SK-N-SH treated with all-trans-retinoic acid at 6 μM for 48 hours (cell line): ENCODE measurements around the gene TMEM181.

Experiments
- ATAC-seq: fragments of 200-7000 bp; cut with Tn5 transposase; 3 replicates; pipeline ENCODE4 v1.9.1; 2020; ENCODE audit warnings: mild to moderate bottlenecking, moderate library complexity
- ARNTL ChIP-seq: fragments of 450-650 bp; formaldehyde crosslinking; IDR thresholded peaks from 2 replicates; pipeline ENCODE4 v1.5.0; 2020; ENCODE audit warnings: low read depth, mild to moderate bottlenecking, moderate library complexity, borderline replicate concordance
- CSDC2 ChIP-seq: fragments of 250-450 bp; sonication (Bioruptor Pico); IDR thresholded peaks from 2 replicates; pipeline ENCODE4 v1.5.0; 2020; ENCODE audit warnings: mild to moderate bottlenecking, moderate library complexity
- ESRRG ChIP-seq: fragments of 250-450 bp; sonication (Bioruptor Pico); IDR thresholded peaks from 2 replicates; pipeline ENCODE4 v1.6.1; 2021; ENCODE audit warnings: mild to moderate bottlenecking
- GLIS3 ChIP-seq: fragments of 250-450 bp; sonication (Bioruptor Pico); IDR thresholded peaks from 2 replicates; pipeline ENCODE4 v1.5.0; 2020; ENCODE audit warnings: mild to moderate bottlenecking, moderate library complexity
- ISL1 ChIP-seq: fragments of 250-450 bp; sonication (Bioruptor Pico); IDR thresholded peaks from 2 replicates; pipeline ENCODE4 v2.1.2; 2022; ENCODE audit warnings: mild to moderate bottlenecking, moderate library complexity
- OSR1 ChIP-seq: fragments of 250-450 bp; sonication (Bioruptor Pico); IDR thresholded peaks from 2 replicates; pipeline ENCODE4 v1.8.0; 2022; ENCODE audit warnings: moderate library complexity, mild to moderate bottlenecking, inconsistent platforms
- PPARA ChIP-seq: fragments of 250-450 bp; sonication (Bioruptor Pico); IDR thresholded peaks from 2 replicates; pipeline ENCODE4 v1.5.0; 2020; ENCODE audit warnings: mild to moderate bottlenecking, borderline replicate concordance
- RARB ChIP-seq: fragments of 250-450 bp; sonication (Bioruptor Pico); IDR thresholded peaks from 2 replicates; pipeline ENCODE4 v1.8.0; 2021; ENCODE audit warnings: mild to moderate bottlenecking, moderate library complexity
- TCF4 ChIP-seq: fragments of 250-450 bp; sonication (Bioruptor Pico); IDR thresholded peaks from 2 replicates; pipeline ENCODE4 v1.8.0; 2021; ENCODE audit warnings: mild to moderate bottlenecking, moderate library complexity, borderline replicate concordance
- TOX ChIP-seq: fragments of 250-450 bp; sonication (Bioruptor Pico); IDR thresholded peaks from 2 replicates; pipeline ENCODE4 v1.8.0; 2021; ENCODE audit warnings: mild to moderate bottlenecking, moderate library complexity, borderline replicate concordance
- ZC3H10 ChIP-seq: fragments of 250-450 bp; sonication (Bioruptor Pico); IDR thresholded peaks from 2 replicates; pipeline ENCODE4 v1.5.1; 2021; ENCODE audit warnings: mild to moderate bottlenecking, moderate library complexity
- ZFP3 ChIP-seq: fragments of 250-450 bp; sonication (Bioruptor Pico); IDR thresholded peaks from 2 replicates; pipeline ENCODE4 v1.5.0; 2020; ENCODE audit warnings: mild to moderate bottlenecking, moderate library complexity
- ZFP30 ChIP-seq: fragments of 450-650 bp; formaldehyde crosslinking; IDR thresholded peaks from 2 replicates; pipeline ENCODE4 v1.5.0; 2022; ENCODE audit warnings: mild to moderate bottlenecking, moderate library complexity
- ZNF565 ChIP-seq: fragments of 450-650 bp; formaldehyde crosslinking; conservative IDR thresholded peaks from 2 replicates; pipeline ENCODE4 v1.5.0; 2020; ENCODE audit warnings: low read depth, mild to moderate bottlenecking, moderate library complexity
- ZNF70 ChIP-seq: fragments of 450-650 bp; formaldehyde crosslinking; IDR thresholded peaks from 2 replicates; pipeline ENCODE4 v1.5.0; 2020; ENCODE audit warnings: mild to moderate bottlenecking, moderate library complexity
- ZNF8 ChIP-seq: fragments of 450-650 bp; formaldehyde crosslinking; IDR thresholded peaks from 2 replicates; pipeline ENCODE4 v1.5.0; 2020; ENCODE audit warnings: mild to moderate bottlenecking, moderate library complexity
- TF ChIP-seq, protein P1 (sequence below): fragments of 250-450 bp; sonication (Bioruptor Pico); IDR thresholded peaks from 2 replicates; pipeline ENCODE4 v1.5.0; 2020; ENCODE audit warnings: mild to moderate bottlenecking, moderate library complexity
- TF ChIP-seq, protein P2 (sequence below): fragments of 250-450 bp; sonication (Bioruptor Pico); IDR thresholded peaks from 2 replicates; pipeline ENCODE4 v1.5.1; 2021; ENCODE audit warnings: mild to moderate bottlenecking, moderate library complexity
- TF ChIP-seq, protein P3 (sequence below): fragments of 250-450 bp; sonication (Bioruptor Pico); IDR thresholded peaks from 2 replicates; pipeline ENCODE4 v1.5.1; 2020; ENCODE audit warnings: low read depth, mild to moderate bottlenecking, moderate library complexity
- TF ChIP-seq, protein P4 (sequence below): fragments of 250-450 bp; sonication (Bioruptor Pico); IDR thresholded peaks from 2 replicates; pipeline ENCODE4 v1.8.0; 2021; ENCODE audit warnings: low read depth, mild to moderate bottlenecking, moderate library complexity, borderline replicate concordance
- TF ChIP-seq, protein P5 (sequence below): fragments of 250-450 bp; sonication (Bioruptor Pico); IDR thresholded peaks from 2 replicates; pipeline ENCODE4 v1.8.0; 2020; ENCODE audit warnings: mild to moderate bottlenecking, moderate library complexity, borderline replicate concordance

Gene TMEM181

DNA sequence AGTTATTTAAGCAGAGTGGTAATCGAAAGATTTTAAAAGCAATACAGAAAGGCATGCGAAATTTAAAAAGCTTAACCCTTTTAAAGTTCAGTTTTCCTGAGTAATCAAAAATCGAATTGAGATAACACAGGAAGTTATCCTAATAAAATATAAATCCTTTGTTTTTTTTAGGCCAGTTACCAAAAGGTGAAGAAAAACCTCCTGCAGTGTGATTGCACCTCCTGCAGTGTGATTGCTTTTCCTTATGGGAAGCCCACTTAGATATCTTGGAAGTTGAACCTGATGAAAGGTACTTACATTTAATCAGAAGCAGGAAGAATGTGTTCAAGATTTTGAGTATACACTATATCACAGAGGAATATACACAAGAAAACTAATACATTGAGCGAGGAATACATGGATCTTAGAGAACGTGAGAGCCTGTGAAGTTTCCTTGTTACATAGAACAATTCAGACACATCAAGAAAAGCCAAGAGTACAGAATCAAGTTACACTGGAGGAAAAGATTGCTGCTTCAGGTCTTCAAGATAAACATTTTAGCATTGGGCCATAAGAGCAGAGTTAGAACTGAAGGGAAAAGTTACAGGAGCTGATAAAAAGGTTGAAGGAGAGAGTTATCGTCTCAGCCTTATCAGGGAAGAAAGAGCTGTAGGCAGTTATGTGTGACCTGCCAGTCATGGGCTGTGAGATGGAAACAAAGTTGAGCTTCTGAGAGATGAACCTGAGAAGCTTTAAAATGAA is 7.7 kb upstream of the TMEM181 start:
- no peak for ATAC-seq
- TF ChIP-seq ZNF8, result no peak
- TF ChIP-seq ZNF565 (CRISPR knock-in tag), result no peak
- TF ChIP-seq, protein P1, sequence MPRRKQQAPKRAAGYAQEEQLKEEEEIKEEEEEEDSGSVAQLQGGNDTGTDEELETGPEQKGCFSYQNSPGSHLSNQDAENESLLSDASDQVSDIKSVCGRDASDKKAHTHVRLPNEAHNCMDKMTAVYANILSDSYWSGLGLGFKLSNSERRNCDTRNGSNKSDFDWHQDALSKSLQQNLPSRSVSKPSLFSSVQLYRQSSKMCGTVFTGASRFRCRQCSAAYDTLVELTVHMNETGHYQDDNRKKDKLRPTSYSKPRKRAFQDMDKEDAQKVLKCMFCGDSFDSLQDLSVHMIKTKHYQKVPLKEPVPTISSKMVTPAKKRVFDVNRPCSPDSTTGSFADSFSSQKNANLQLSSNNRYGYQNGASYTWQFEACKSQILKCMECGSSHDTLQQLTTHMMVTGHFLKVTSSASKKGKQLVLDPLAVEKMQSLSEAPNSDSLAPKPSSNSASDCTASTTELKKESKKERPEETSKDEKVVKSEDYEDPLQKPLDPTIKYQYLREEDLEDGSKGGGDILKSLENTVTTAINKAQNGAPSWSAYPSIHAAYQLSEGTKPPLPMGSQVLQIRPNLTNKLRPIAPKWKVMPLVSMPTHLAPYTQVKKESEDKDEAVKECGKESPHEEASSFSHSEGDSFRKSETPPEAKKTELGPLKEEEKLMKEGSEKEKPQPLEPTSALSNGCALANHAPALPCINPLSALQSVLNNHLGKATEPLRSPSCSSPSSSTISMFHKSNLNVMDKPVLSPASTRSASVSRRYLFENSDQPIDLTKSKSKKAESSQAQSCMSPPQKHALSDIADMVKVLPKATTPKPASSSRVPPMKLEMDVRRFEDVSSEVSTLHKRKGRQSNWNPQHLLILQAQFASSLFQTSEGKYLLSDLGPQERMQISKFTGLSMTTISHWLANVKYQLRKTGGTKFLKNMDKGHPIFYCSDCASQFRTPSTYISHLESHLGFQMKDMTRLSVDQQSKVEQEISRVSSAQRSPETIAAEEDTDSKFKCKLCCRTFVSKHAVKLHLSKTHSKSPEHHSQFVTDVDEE, result no peak
- no peak for TF ChIP-seq TCF4
- TF ChIP-seq RARB (CRISPR knock-in tag), result no peak
- TF ChIP-seq OSR1 (CRISPR knock-in tag), result no peak
- TF ChIP-seq, protein P2, sequence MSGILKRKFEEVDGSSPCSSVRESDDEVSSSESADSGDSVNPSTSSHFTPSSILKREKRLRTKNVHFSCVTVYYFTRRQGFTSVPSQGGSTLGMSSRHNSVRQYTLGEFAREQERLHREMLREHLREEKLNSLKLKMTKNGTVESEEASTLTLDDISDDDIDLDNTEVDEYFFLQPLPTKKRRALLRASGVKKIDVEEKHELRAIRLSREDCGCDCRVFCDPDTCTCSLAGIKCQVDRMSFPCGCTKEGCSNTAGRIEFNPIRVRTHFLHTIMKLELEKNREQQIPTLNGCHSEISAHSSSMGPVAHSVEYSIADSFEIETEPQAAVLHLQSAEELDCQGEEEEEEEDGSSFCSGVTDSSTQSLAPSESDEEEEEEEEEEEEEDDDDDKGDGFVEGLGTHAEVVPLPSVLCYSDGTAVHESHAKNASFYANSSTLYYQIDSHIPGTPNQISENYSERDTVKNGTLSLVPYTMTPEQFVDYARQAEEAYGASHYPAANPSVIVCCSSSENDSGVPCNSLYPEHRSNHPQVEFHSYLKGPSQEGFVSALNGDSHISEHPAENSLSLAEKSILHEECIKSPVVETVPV (CRISPR knock-in tag), result no peak
- no peak for TF ChIP-seq ZNF70 (CRISPR knock-in tag)
- TF ChIP-seq PPARA (CRISPR knock-in tag), result no peak
- TF ChIP-seq ZFP30, result no peak
- no peak for TF ChIP-seq ZFP3
- TF ChIP-seq, protein P3, sequence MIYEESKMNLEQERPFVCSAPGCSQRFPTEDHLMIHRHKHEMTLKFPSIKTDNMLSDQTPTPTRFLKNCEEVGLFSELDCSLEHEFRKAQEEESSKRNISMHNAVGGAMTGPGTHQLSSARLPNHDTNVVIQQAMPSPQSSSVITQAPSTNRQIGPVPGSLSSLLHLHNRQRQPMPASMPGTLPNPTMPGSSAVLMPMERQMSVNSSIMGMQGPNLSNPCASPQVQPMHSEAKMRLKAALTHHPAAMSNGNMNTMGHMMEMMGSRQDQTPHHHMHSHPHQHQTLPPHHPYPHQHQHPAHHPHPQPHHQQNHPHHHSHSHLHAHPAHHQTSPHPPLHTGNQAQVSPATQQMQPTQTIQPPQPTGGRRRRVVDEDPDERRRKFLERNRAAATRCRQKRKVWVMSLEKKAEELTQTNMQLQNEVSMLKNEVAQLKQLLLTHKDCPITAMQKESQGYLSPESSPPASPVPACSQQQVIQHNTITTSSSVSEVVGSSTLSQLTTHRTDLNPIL (CRISPR knock-in tag), result no peak
- TF ChIP-seq, protein P4, sequence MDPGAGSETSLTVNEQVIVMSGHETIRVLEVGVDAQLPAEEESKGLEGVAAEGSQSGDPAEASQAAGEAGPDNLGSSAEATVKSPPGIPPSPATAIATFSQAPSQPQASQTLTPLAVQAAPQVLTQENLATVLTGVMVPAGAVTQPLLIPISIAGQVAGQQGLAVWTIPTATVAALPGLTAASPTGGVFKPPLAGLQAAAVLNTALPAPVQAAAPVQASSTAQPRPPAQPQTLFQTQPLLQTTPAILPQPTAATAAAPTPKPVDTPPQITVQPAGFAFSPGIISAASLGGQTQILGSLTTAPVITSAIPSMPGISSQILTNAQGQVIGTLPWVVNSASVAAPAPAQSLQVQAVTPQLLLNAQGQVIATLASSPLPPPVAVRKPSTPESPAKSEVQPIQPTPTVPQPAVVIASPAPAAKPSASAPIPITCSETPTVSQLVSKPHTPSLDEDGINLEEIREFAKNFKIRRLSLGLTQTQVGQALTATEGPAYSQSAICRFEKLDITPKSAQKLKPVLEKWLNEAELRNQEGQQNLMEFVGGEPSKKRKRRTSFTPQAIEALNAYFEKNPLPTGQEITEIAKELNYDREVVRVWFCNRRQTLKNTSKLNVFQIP, result no peak
- no peak for TF ChIP-seq ISL1 (CRISPR knock-in tag)
- no peak for TF ChIP-seq TOX (CRISPR knock-in tag)
- TF ChIP-seq ZC3H10, result no peak
- no peak for TF ChIP-seq ARNTL
- TF ChIP-seq, protein P5, sequence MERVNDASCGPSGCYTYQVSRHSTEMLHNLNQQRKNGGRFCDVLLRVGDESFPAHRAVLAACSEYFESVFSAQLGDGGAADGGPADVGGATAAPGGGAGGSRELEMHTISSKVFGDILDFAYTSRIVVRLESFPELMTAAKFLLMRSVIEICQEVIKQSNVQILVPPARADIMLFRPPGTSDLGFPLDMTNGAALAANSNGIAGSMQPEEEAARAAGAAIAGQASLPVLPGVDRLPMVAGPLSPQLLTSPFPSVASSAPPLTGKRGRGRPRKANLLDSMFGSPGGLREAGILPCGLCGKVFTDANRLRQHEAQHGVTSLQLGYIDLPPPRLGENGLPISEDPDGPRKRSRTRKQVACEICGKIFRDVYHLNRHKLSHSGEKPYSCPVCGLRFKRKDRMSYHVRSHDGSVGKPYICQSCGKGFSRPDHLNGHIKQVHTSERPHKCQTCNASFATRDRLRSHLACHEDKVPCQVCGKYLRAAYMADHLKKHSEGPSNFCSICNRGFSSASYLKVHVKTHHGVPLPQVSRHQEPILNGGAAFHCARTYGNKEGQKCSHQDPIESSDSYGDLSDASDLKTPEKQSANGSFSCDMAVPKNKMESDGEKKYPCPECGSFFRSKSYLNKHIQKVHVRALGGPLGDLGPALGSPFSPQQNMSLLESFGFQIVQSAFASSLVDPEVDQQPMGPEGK, result no peak
- no peak for TF ChIP-seq ESRRG (CRISPR knock-in tag)
- TF ChIP-seq GLIS3, result no peak

DNA sequence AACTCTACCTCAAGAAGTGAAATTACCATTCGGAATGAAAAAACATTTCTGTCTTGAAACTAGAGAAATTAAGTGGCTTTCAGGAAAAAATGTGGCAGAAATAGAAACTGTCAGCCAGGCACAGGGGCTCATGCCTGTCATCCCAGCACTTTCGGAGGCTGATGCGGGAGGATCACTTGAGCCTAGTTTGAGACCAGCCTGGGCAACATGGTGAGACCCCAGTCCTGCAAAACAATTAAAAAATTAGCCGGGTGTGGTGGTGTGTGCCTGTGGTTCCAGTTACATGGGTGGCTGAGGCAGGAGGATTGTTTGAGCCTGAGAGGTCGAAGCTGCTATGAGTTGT is 7.1 kb upstream of the TMEM181 start:
- ATAC-seq, result no peak
- TF ChIP-seq ISL1 (CRISPR knock-in tag) (no peak), OSR1 (CRISPR knock-in tag) (no peak), ZFP30 (no peak), CSDC2 (no peak), ZFP3 (no peak), ZNF8 (no peak), ZNF70 (CRISPR knock-in tag) (no peak), ESRRG (CRISPR knock-in tag) (no peak), RARB (CRISPR knock-in tag) (no peak), GLIS3 (no peak), TOX (CRISPR knock-in tag) (no peak)
- TF ChIP-seq, protein P2 (CRISPR knock-in tag), result no peak
- TF ChIP-seq, protein P4, result no peak
